Sigmoid colon (tissue), 7 donors: ENCODE data around the gene MT1A. TPM values are rescaled to one million over a fixed set of nuclear protein-coding genes. Genes with fewer than 3 reads are reported as not detected.

ENCODE experiments used
- DNase-seq: peaks from one replicate; pipeline ENCODE4 v3.0.0-alpha.2; 2019
- H3K27ac ChIP-seq, 4 donors: fragments of 200-600 bp; sonication (generic); one replicate each; pipeline ENCODE4 v1.5.1; 2016 to 2019; ENCODE audit warnings: mild to moderate bottlenecking in 1 of 4
- H3K27me3 ChIP-seq, 3 donors: fragments of 200-600 bp; sonication (generic); one replicate each; pipeline ENCODE4 v1.5.1; 2019; ENCODE audit warnings: mild to moderate bottlenecking in 1 of 3
- H3K36me3 ChIP-seq, 4 donors: fragments of 200-600 bp; sonication (generic); one replicate each; pipeline ENCODE4 v1.5.1; 2016 to 2019
- H3K4me1 ChIP-seq, 4 donors: fragments of 200-600 bp; sonication (generic); one replicate each; pipeline ENCODE4 v1.5.1; 2017 to 2019
- H3K4me3 ChIP-seq, 4 donors: fragments of 200-600 bp; sonication (generic); one replicate each; pipeline ENCODE4 v1.5.1; 2017 to 2019; ENCODE audit warnings: mild to moderate bottlenecking in 2 of 4, moderate library complexity in 1 of 4
- H3K9me3 ChIP-seq, 4 donors: fragments of 200-600 bp in 3 of 4; sonication (generic) in 3 of 4; one replicate each; pipeline versions ENCODE4 v1.5.1 to v1.6.1; 2013 to 2019
- EP300 ChIP-seq, 4 donors: sonication (generic); formaldehyde crosslinking; IDR thresholded peaks; one replicate each; pipeline ENCODE4 v1.6.1; 2017; ENCODE audit warnings: antibody characterized with exemption in 4 of 4
- POLR2A ChIP-seq, 2 donors: fragments of 450-650 bp; IDR thresholded peaks; one replicate each; pipeline ENCODE4 v1.6.1; 2016; ENCODE audit warnings: antibody characterized with exemption in 2 of 2, mild to moderate bottlenecking in 2 of 2, moderate library complexity in 2 of 2
- POLR2AphosphoS5 ChIP-seq, 4 donors: sonication (generic); formaldehyde crosslinking; IDR thresholded peaks; one replicate each; pipeline ENCODE4 v1.6.1; 2017; ENCODE audit warnings: antibody characterized with exemption in 4 of 4
- WGBS, 2 donors: extraction: QIAGEN DNeasy Blood & Tissue Kit; methylation state at CpG; one replicate each; pipeline ENCODE4 v1.1.7; 2013; 5-methylcytosine and 5-hydroxymethylcytosine counted together
- intact Hi-C: fragments of 100-400 bp; cut with DNase I; formaldehyde crosslinking; loops from one replicate; pipeline ENCODE4 v1.15.1; 2023
- polyA plus RNA-seq, 3 donors: library from polyadenylated mRNA; stranded (reverse); fragments of 200-250 nt; gene quantifications; one replicate each; pipeline ENCODE4 v1.2.3, GENCODE V29; 2013
- total RNA-seq, 4 donors: library from RNA; depleted of rRNA; stranded (reverse); fragments of >200 nt; gene quantifications; one replicate each; pipeline ENCODE4 v1.1.0, GENCODE V29; 2016
- TF ChIP-seq, protein P1 (sequence below), 4 experiments: fragments of 450-650 bp in 3 of 4; fragments of 200-600 bp in 1 of 4; IDR thresholded peaks; one replicate each; pipeline ENCODE4 v1.5.1; 2016 to 2019; ENCODE audit warnings: antibody characterized with exemption in 4 of 4, mild to moderate bottlenecking in 3 of 4, moderate library complexity in 2 of 4
- donor health status: healthy with polysubstance abuse.
- donor health status: Bipolar disorder and iron deficiency.
- donor health status: healthy.

Gene MT1A
- total and polyA plus RNA-seq, 7 donors, result 13.9 to 63.4 (median 30.3) TPM; not detected in 2

GRCh38 chr16:56689171-56689570 lies 50.7 kb downstream of the MT1A start:
- 74 to 85% methylated on average over 3 of the region's 3 CpGs for WGBS, 2 donors
- no peaks in the 10 kb centered on the region for H3K9me3 ChIP-seq
- H3K27me3 ChIP-seq, result no peaks in the 10 kb centered on the region
- TF ChIP-seq POLR2A (IDR thresholded peaks at IDR 0.05) (no peak), POLR2AphosphoS5 (IDR thresholded peaks at IDR 0.05) (no peak), EP300 (IDR thresholded peaks at IDR 0.05) (no peak)
- TF ChIP-seq, protein P1, sequence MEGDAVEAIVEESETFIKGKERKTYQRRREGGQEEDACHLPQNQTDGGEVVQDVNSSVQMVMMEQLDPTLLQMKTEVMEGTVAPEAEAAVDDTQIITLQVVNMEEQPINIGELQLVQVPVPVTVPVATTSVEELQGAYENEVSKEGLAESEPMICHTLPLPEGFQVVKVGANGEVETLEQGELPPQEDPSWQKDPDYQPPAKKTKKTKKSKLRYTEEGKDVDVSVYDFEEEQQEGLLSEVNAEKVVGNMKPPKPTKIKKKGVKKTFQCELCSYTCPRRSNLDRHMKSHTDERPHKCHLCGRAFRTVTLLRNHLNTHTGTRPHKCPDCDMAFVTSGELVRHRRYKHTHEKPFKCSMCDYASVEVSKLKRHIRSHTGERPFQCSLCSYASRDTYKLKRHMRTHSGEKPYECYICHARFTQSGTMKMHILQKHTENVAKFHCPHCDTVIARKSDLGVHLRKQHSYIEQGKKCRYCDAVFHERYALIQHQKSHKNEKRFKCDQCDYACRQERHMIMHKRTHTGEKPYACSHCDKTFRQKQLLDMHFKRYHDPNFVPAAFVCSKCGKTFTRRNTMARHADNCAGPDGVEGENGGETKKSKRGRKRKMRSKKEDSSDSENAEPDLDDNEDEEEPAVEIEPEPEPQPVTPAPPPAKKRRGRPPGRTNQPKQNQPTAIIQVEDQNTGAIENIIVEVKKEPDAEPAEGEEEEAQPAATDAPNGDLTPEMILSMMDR (IDR thresholded peaks at IDR 0.05), result no peak
- DNase-seq, result no peak
- intact Hi-C loops, result no loop called here
- H3K27ac ChIP-seq, result no peak overlapping the region
- H3K4me3 ChIP-seq, result no peak overlapping the region
- peaks cover 0 to 5% (median 2%) of the 10 kb centered on the region in 4 donors for H3K4me1 ChIP-seq
- no peaks in the 10 kb centered on the region for H3K36me3 ChIP-seq

Other genes starting within 250 kb of the MT1A start
- 100 to 1,000 TPM; 111 to 201 (median 149) TPM for gene AMFR, start 213.1 kb upstream of the MT1A start, total RNA-seq
- gene AMFR, start 213.1 kb upstream of the MT1A start, polyA plus RNA-seq, result 10 to 100 TPM; 22.4 to 60.0 (median 24.6) TPM
- gene NUDT21, start 187.3 kb upstream of the MT1A start, total RNA-seq, result 10 to 100 TPM; 40.4 to 51.7 (median 45.5) TPM
- 10 to 100 TPM; 33.0 to 47.3 (median 33.8) TPM for gene NUDT21, start 187.3 kb upstream of the MT1A start, polyA plus RNA-seq
- 10 to 100 TPM; 13.6 to 34.1 (median 19.7) TPM for gene OGFOD1, start 187.1 kb upstream of the MT1A start, total RNA-seq
- gene OGFOD1, start 187.1 kb upstream of the MT1A start, polyA plus RNA-seq, result 10 to 100 TPM in 1 of 3 donors, 1 to 10 TPM in 2; 6.6 to 15.8 (median 9.0) TPM
- gene BBS2, start 118.6 kb upstream of the MT1A start, total RNA-seq, result 10 to 100 TPM; 40.8 to 74.2 (median 48.0) TPM
- gene BBS2, start 118.6 kb upstream of the MT1A start, polyA plus RNA-seq, result 10 to 100 TPM; 13.2 to 33.6 (median 25.7) TPM
- not detected for gene MT4, start 73.6 kb upstream of the MT1A start, total RNA-seq
- not detected for gene MT4, start 73.6 kb upstream of the MT1A start, polyA plus RNA-seq
- 1 to 10 TPM in 2 of 4 donors, not detected in 2; 4.3 to 9.6 TPM for gene MT3, start 49.1 kb upstream of the MT1A start, total RNA-seq
- gene MT3, start 49.1 kb upstream of the MT1A start, polyA plus RNA-seq, result 1 to 10 TPM; 3.5 to 6.0 (median 4.0) TPM
- gene MT2A, start 30.1 kb upstream of the MT1A start, total RNA-seq, result 100 to 1,000 TPM in 2 of 4 donors, 10 to 100 TPM in 2; 37.5 to 161 (median 96.0) TPM
- gene MT2A, start 30.1 kb upstream of the MT1A start, polyA plus RNA-seq, result 100 to 1,000 TPM; 320 to 968 (median 400) TPM
- gene MT1E, start 12.9 kb upstream of the MT1A start, total RNA-seq, result 100 to 1,000 TPM in 2 of 4 donors, 10 to 100 TPM in 2; 96.9 to 295 (median 136) TPM
- gene MT1E, start 12.9 kb upstream of the MT1A start, polyA plus RNA-seq, result 100 to 1,000 TPM in 2 of 3 donors, 10 to 100 TPM in 1; 82.0 to 813 (median 358) TPM
- 10 to 100 TPM in 2 of 4 donors, 1 to 10 TPM in 2; 3.9 to 40.7 (median 11.0) TPM for gene MT1M, start 6.0 kb upstream of the MT1A start, total RNA-seq
- 100 to 1,000 TPM in 1 of 3 donors, 10 to 100 TPM in 2; 12.5 to 106 (median 43.7) TPM for gene MT1M, start 6.0 kb upstream of the MT1A start, polyA plus RNA-seq
- not detected for gene MT1B, start 13.2 kb downstream of the MT1A start, total RNA-seq
- gene MT1B, start 13.2 kb downstream of the MT1A start, polyA plus RNA-seq, result not detected
- gene MT1F, start 19.3 kb downstream of the MT1A start, total RNA-seq, result 1 to 10 TPM in 3 of 4 donors, under 1 TPM in 1; 0.71 to 3.1 (median 2.6) TPM
- gene MT1F, start 19.3 kb downstream of the MT1A start, polyA plus RNA-seq, result 100 to 1,000 TPM in 1 of 3 donors, 10 to 100 TPM in 1, 1 to 10 TPM in 1; 7.1 to 117 (median 48.1) TPM
- 10 to 100 TPM in 2 of 4 donors, 1 to 10 TPM in 2; 2.0 to 12.9 (median 7.8) TPM for gene MT1G, start 29.4 kb downstream of the MT1A start, total RNA-seq
- gene MT1G, start 29.4 kb downstream of the MT1A start, polyA plus RNA-seq, result 1,000 to 10,000 TPM in 1 of 3 donors, 100 to 1,000 TPM in 1, 10 to 100 TPM in 1; 47.9 to 2,487 (median 601) TPM
- gene MT1H, start 31.1 kb downstream of the MT1A start, total RNA-seq, result not detected
- gene MT1H, start 31.1 kb downstream of the MT1A start, polyA plus RNA-seq, result 100 to 1,000 TPM in 2 of 3 donors, 1 to 10 TPM in 1; 2.0 to 581 (median 133) TPM
- gene MT1X, start 43.8 kb downstream of the MT1A start, total RNA-seq, result 1,000 to 10,000 TPM in 1 of 4 donors, 100 to 1,000 TPM in 2, 10 to 100 TPM in 1; 90.3 to 1,592 (median 363) TPM
- 100 to 1,000 TPM; 206 to 513 (median 470) TPM for gene MT1X, start 43.8 kb downstream of the MT1A start, polyA plus RNA-seq
- gene NUP93, start 91.5 kb downstream of the MT1A start, total RNA-seq, result 10 to 100 TPM; 20.2 to 35.5 (median 22.2) TPM
- gene NUP93, start 91.5 kb downstream of the MT1A start, polyA plus RNA-seq, result 10 to 100 TPM; 13.8 to 35.8 (median 18.3) TPM
- gene SLC12A3, start 226.5 kb downstream of the MT1A start, total RNA-seq, result not detected
- under 1 TPM in 1 of 3 donors, not detected in 2; 0.16 TPM for gene SLC12A3, start 226.5 kb downstream of the MT1A start, polyA plus RNA-seq